Hepatocyte (in vitro differentiated cells): Measurements from ENCODE around the gene GDPD5. TPM values are rescaled to one million over a fixed set of nuclear protein-coding genes. Genes with fewer than 3 reads are reported as not detected.

Experiments
- DNase-seq: peaks from one replicate; pipeline ENCODE4 v3.0.0-alpha.2; 2016; ENCODE audit warnings: low spot score
- H2AFZ ChIP-seq: fragments of 200-600 bp; sonication (generic); 2 replicates; pipeline ENCODE4 v1.6.0; 2016; ENCODE audit warnings: antibody characterized with exemption, mild to moderate bottlenecking
- H3K27ac ChIP-seq: fragments of 200-600 bp; sonication (generic); 2 replicates; pipeline ENCODE4 v1.5.1; 2016; ENCODE audit warnings: mild to moderate bottlenecking
- H3K27me3 ChIP-seq: fragments of 200-600 bp; sonication (generic); 2 replicates; pipeline ENCODE4 v1.6.1; 2016
- H3K36me3 ChIP-seq: fragments of 200-600 bp; sonication (generic); replicated peaks from 2 replicates; pipeline ENCODE4 v1.5.1; 2016; ENCODE audit warnings: low read depth; ENCODE audit not compliant: insufficient read depth
- H3K4me1 ChIP-seq: fragments of 200-600 bp; sonication (generic); 2 replicates; pipeline ENCODE4 v1.5.1; 2016; ENCODE audit warnings: mild to moderate bottlenecking, moderate library complexity; ENCODE audit not compliant: insufficient read depth
- H3K4me2 ChIP-seq: fragments of 200-600 bp; sonication (generic); 2 replicates; pipeline ENCODE4 v1.6.0; 2016
- H3K4me3 ChIP-seq: fragments of 200-600 bp; sonication (generic); 2 replicates; pipeline ENCODE4 v1.5.1; 2016; ENCODE audit warnings: mild to moderate bottlenecking
- H3K79me2 ChIP-seq: fragments of 200-600 bp; sonication (generic); 2 replicates; pipeline ENCODE4 v1.6.0; 2017; ENCODE audit warnings: mild to moderate bottlenecking
- H3K9me2 ChIP-seq: fragments of 200-600 bp; sonication (generic); replicated peaks from 2 replicates; pipeline ENCODE4 v1.6.0; 2017; ENCODE audit warnings: mild to moderate bottlenecking; ENCODE audit not compliant: insufficient read depth
- H3K9me3 ChIP-seq: fragments of 200-600 bp; sonication (generic); 2 replicates; pipeline ENCODE4 v1.5.1; 2016; ENCODE audit warnings: low read depth, mild to moderate bottlenecking
- H4K20me1 ChIP-seq: fragments of 200-600 bp; sonication (generic); 2 replicates; pipeline ENCODE4 v1.6.0; 2016; ENCODE audit warnings: mild to moderate bottlenecking; ENCODE audit not compliant: insufficient read depth, poor library complexity, severe bottlenecking
- EZH2 ChIP-seq: fragments of 200-600 bp; sonication (generic); IDR thresholded peaks from 2 replicates; pipeline ENCODE4 v1.6.1; 2016; ENCODE audit warnings: antibody characterized with exemption, mild to moderate bottlenecking, borderline replicate concordance
- EZH2phosphoT487 ChIP-seq: fragments of 200-600 bp; sonication (generic); IDR thresholded peaks from one replicate; pipeline ENCODE4 v1.6.1; 2018; ENCODE audit warnings: antibody characterized with exemption, mild to moderate bottlenecking, low read depth, moderate library complexity; ENCODE audit not compliant: unreplicated experiment, severe bottlenecking
- WGBS: methylation state at CpG from one replicate; pipeline ENCODE4 v1.1.6; 2016; ENCODE audit warnings: low lambda C conversion rate; ENCODE audit errors: missing lambda C conversion rate; 5-methylcytosine and 5-hydroxymethylcytosine counted together
- polyA plus RNA-seq: library from polyadenylated mRNA; unstranded; fragments of >200 nt; fragmentation: Nextera tagmentation; extraction: Ambion mirVana; gene quantifications from 2 replicates; pipeline ENCODE4 v1.2.1, GENCODE V29; 2016
- total RNA-seq: library from RNA; depleted of rRNA; stranded (reverse); fragments of >200 nt; gene quantifications from 2 replicates; pipeline ENCODE4 v1.2.3, GENCODE V29; 2014
- TF ChIP-seq, protein P1 (sequence below): fragments of 200-600 bp; sonication (generic); IDR thresholded peaks from 2 replicates; pipeline ENCODE4 v1.5.1; 2016; ENCODE audit warnings: antibody characterized with exemption, mild to moderate bottlenecking; ENCODE audit not compliant: poor library complexity

The GDPD5 gene
- total and polyA plus RNA-seq, 2 experiments from 2014 or later: 5.2 to 8.9 TPM

DNA sequence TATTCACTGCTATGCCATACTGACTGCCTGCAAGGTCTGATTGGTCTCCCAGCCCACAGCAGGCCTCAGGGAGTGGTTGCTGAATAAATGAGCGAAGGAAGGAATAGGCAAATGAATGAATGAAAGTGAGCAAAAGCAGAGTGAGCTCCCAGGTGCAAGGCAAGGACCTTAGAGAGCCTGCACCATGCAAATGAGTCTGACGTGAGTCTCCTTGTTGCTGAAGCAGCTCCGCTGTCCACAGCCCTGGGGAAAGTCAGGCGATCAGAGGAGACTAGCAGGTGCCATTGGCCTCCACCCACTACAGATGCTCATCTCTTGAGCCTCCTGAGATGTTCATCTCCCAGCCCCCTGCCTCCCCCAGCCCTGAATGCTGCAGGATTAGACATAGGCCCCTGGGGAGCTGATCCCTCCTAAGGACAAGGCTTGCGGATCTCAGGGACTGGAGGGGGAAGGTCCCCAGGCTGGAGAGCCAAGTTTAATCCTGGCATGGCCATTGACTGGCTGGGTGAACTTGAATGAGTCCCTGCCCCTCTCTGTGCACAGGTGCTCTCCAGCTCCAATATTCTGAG, 22.1 kb downstream of the GDPD5 start:
- TF ChIP-seq EZH2phosphoT487 (no peak), EZH2 (no peak)
- TF ChIP-seq, protein P1, sequence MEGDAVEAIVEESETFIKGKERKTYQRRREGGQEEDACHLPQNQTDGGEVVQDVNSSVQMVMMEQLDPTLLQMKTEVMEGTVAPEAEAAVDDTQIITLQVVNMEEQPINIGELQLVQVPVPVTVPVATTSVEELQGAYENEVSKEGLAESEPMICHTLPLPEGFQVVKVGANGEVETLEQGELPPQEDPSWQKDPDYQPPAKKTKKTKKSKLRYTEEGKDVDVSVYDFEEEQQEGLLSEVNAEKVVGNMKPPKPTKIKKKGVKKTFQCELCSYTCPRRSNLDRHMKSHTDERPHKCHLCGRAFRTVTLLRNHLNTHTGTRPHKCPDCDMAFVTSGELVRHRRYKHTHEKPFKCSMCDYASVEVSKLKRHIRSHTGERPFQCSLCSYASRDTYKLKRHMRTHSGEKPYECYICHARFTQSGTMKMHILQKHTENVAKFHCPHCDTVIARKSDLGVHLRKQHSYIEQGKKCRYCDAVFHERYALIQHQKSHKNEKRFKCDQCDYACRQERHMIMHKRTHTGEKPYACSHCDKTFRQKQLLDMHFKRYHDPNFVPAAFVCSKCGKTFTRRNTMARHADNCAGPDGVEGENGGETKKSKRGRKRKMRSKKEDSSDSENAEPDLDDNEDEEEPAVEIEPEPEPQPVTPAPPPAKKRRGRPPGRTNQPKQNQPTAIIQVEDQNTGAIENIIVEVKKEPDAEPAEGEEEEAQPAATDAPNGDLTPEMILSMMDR: no peak
- H3K27ac ChIP-seq: no peak overlapping the region
- no peaks in the 10 kb centered on the region for H3K79me2 ChIP-seq
- no peak for DNase-seq
- H3K4me2 ChIP-seq: no peak overlapping the region
- H3K4me3 ChIP-seq: no peak overlapping the region
- peaks cover 4% of the 10 kb centered on the region for H3K4me1 ChIP-seq
- H3K27me3 ChIP-seq: no peaks in the 10 kb centered on the region
- H2AFZ ChIP-seq: no peak overlapping the region
- H3K9me2 ChIP-seq: no peaks in the 10 kb centered on the region
- H4K20me1 ChIP-seq: no peaks in the 10 kb centered on the region
- no peaks in the 10 kb centered on the region for H3K36me3 ChIP-seq
- H3K9me3 ChIP-seq: no peaks in the 10 kb centered on the region
- WGBS: 86% methylated on average over 5 of the region's 5 CpGs

GRCh38 chr11:75502138-75502537, 23.6 kb downstream of the GDPD5 start:
- no peaks in the 10 kb centered on the region for H3K9me2 ChIP-seq
- H3K4me3 ChIP-seq: no peak overlapping the region
- DNase-seq: no peak
- WGBS: 73% methylated on average over 1 of the region's 1 CpG
- H3K4me2 ChIP-seq: no peak overlapping the region
- H2AFZ ChIP-seq: no peak overlapping the region
- TF ChIP-seq EZH2phosphoT487: no peak
- TF ChIP-seq, protein P1: no peak
- TF ChIP-seq EZH2: no peak
- no peaks in the 10 kb centered on the region for H3K9me3 ChIP-seq
- H3K27me3 ChIP-seq: no peaks in the 10 kb centered on the region
- H3K4me1 ChIP-seq: peaks cover 4% of the 10 kb centered on the region
- H3K79me2 ChIP-seq: no peaks in the 10 kb centered on the region
- no peaks in the 10 kb centered on the region for H4K20me1 ChIP-seq
- H3K36me3 ChIP-seq: no peaks in the 10 kb centered on the region
- H3K27ac ChIP-seq: no peak overlapping the region

DNA sequence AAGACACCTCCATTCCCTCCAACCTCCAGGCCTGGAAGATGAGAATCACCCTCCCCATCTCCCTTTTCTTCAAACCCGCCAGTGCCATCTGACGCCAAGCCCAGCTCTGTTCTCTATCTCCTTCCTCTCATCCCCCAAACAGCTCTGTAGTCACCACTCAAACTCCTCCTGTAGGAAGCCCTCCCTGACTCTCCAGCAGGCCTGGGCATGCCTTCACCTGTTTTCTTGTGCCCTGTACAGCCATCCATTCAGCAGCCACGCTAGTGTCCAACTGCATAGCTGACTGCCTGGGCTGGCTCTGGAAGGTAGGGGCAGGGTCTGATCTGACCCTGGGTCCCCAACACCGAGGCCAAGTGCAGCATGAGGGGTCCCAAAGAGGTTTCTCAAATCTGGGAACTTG, 25.0 kb downstream of the GDPD5 start:
- no peaks in the 10 kb centered on the region for H3K79me2 ChIP-seq
- no peak for TF ChIP-seq EZH2
- TF ChIP-seq, protein P1: no peak
- no peak for TF ChIP-seq EZH2phosphoT487
- H3K4me2 ChIP-seq: no peak overlapping the region
- H3K36me3 ChIP-seq: no peaks in the 10 kb centered on the region
- H4K20me1 ChIP-seq: no peaks in the 10 kb centered on the region
- no peaks in the 10 kb centered on the region for H3K9me2 ChIP-seq
- no peak overlapping the region for H2AFZ ChIP-seq
- DNase-seq: no peak
- H3K4me1 ChIP-seq: peaks cover 4% of the 10 kb centered on the region
- 93% methylated on average over 4 of the region's 4 CpGs for WGBS
- no peaks in the 10 kb centered on the region for H3K9me3 ChIP-seq
- no peak overlapping the region for H3K27ac ChIP-seq
- no peak overlapping the region for H3K4me3 ChIP-seq
- H3K27me3 ChIP-seq: no peaks in the 10 kb centered on the region
